Sigmoid colon (tissue), 7 donors: ENCODE measurements around the gene CLEC16A. TPM values are rescaled to one million over a fixed set of nuclear protein-coding genes. Genes with fewer than 3 reads are reported as not detected.

ENCODE experiments used
- DNase-seq: peaks from one replicate; pipeline ENCODE4 v3.0.0-alpha.2; 2019
- H3K27ac ChIP-seq, 4 donors: fragments of 200-600 bp; sonication (generic); one replicate each; pipeline ENCODE4 v1.5.1; 2016 to 2019; ENCODE audit warnings: mild to moderate bottlenecking in 1 of 4
- H3K27me3 ChIP-seq, 3 donors: fragments of 200-600 bp; sonication (generic); one replicate each; pipeline ENCODE4 v1.5.1; 2019; ENCODE audit warnings: mild to moderate bottlenecking in 1 of 3
- H3K36me3 ChIP-seq, 4 donors: fragments of 200-600 bp; sonication (generic); one replicate each; pipeline ENCODE4 v1.5.1; 2016 to 2019
- H3K4me1 ChIP-seq, 4 donors: fragments of 200-600 bp; sonication (generic); one replicate each; pipeline ENCODE4 v1.5.1; 2017 to 2019
- H3K4me3 ChIP-seq, 4 donors: fragments of 200-600 bp; sonication (generic); one replicate each; pipeline ENCODE4 v1.5.1; 2017 to 2019; ENCODE audit warnings: mild to moderate bottlenecking in 2 of 4, moderate library complexity in 1 of 4
- H3K9me3 ChIP-seq, 4 donors: fragments of 200-600 bp in 3 of 4; sonication (generic) in 3 of 4; one replicate each; pipeline versions ENCODE4 v1.5.1 to v1.6.1; 2013 to 2019
- CTCF ChIP-seq, 4 experiments: fragments of 450-650 bp in 3 of 4; fragments of 200-600 bp in 1 of 4; IDR thresholded peaks; one replicate each; pipeline ENCODE4 v1.5.1; 2016 to 2019; ENCODE audit warnings: antibody characterized with exemption in 4 of 4, mild to moderate bottlenecking in 3 of 4, moderate library complexity in 2 of 4
- EP300 ChIP-seq, 4 donors: sonication (generic); formaldehyde crosslinking; IDR thresholded peaks; one replicate each; pipeline ENCODE4 v1.6.1; 2017; ENCODE audit warnings: antibody characterized with exemption in 4 of 4
- POLR2A ChIP-seq, 2 donors: fragments of 450-650 bp; IDR thresholded peaks; one replicate each; pipeline ENCODE4 v1.6.1; 2016; ENCODE audit warnings: antibody characterized with exemption in 2 of 2, mild to moderate bottlenecking in 2 of 2, moderate library complexity in 2 of 2
- POLR2AphosphoS5 ChIP-seq, 4 donors: sonication (generic); formaldehyde crosslinking; IDR thresholded peaks; one replicate each; pipeline ENCODE4 v1.6.1; 2017; ENCODE audit warnings: antibody characterized with exemption in 4 of 4
- WGBS, 2 donors: extraction: QIAGEN DNeasy Blood & Tissue Kit; methylation state at CpG; one replicate each; pipeline ENCODE4 v1.1.7; 2013; 5-methylcytosine and 5-hydroxymethylcytosine counted together
- intact Hi-C: fragments of 100-400 bp; cut with DNase I; formaldehyde crosslinking; loops from one replicate; pipeline ENCODE4 v1.15.1; 2023
- polyA plus RNA-seq, 3 donors: library from polyadenylated mRNA; stranded (reverse); fragments of 200-250 nt; gene quantifications; one replicate each; pipeline ENCODE4 v1.2.3, GENCODE V29; 2013
- total RNA-seq, 4 donors: library from RNA; depleted of rRNA; stranded (reverse); fragments of >200 nt; gene quantifications; one replicate each; pipeline ENCODE4 v1.1.0, GENCODE V29; 2016
- donor health status: healthy with polysubstance abuse.
- donor health status: Bipolar disorder and iron deficiency.
- donor health status: healthy.

CLEC16A gene
- total and polyA plus RNA-seq, 7 donors, result 9.6 to 35.2 (median 24.6) TPM

- Histone ChIP-seq H3K4me1 (peaks cover 0 to 53% (median 38%) of the 10 kb centered on the region in 4 donors), H3K27ac (no peak overlapping the region), H3K27me3 (no peaks in the 10 kb centered on the region), H3K4me3 (no peak overlapping the region), H3K9me3 (no peaks in the 10 kb centered on the region), H3K36me3 (no peaks in the 10 kb centered on the region)
- no peak for TF ChIP-seq POLR2AphosphoS5 (IDR thresholded peaks at IDR 0.05)
- TF ChIP-seq CTCF (IDR thresholded peaks at IDR 0.05), result no peak
- no peak for TF ChIP-seq EP300 (IDR thresholded peaks at IDR 0.05)
- TF ChIP-seq POLR2A (IDR thresholded peaks at IDR 0.05), result no peak
- DNase-seq, result no peak
- WGBS, 2 donors, result 93 to 96% methylated on average over 11 of the region's 11 CpGs
- intact Hi-C loops, result loop anchor here (10.0 kb wide), 1 partner anchor 119 kb away; the partner anchor contains the start of gene SOCS1
These were observed 191.2 kb downstream of the CLEC16A start for GRCh38 chr16:11135464-11135973.

- intact Hi-C loops, result loop anchor here (10.0 kb wide), 1 partner anchor 118 kb away; the partner anchor contains the start of gene SOCS1
- H3K36me3 ChIP-seq, result no peaks in the 10 kb centered on the region
- no peak overlapping the region for H3K4me3 ChIP-seq
- peaks cover 0 to 42% (median 28%) of the 10 kb centered on the region in 4 donors for H3K4me1 ChIP-seq
- no peaks in the 10 kb centered on the region for H3K9me3 ChIP-seq
- TF ChIP-seq POLR2AphosphoS5 (IDR thresholded peaks at IDR 0.05) (no peak), POLR2A (IDR thresholded peaks at IDR 0.05) (no peak), EP300 (IDR thresholded peaks at IDR 0.05) (no peak), CTCF (IDR thresholded peaks at IDR 0.05) (no peak)
- no peak for DNase-seq
- H3K27me3 ChIP-seq, result no peaks in the 10 kb centered on the region
- H3K27ac ChIP-seq, result no peak overlapping the region
- 86 to 93% methylated on average over 7 of the region's 7 CpGs for WGBS, 2 donors
These were observed 192.2 kb downstream of the CLEC16A start for GRCh38 chr16:11136600-11136999.

- 93 to 94% methylated on average over 14 of the region's 14 CpGs for WGBS, 2 donors
- H3K27me3 ChIP-seq, result no peaks in the 10 kb centered on the region
- intact Hi-C loops, result loop anchor here (10.0 kb wide), 1 partner anchor 117 kb away; the partner anchor contains the start of gene SOCS1
These were observed 193.8 kb downstream of the CLEC16A start for GRCh38 chr16:11138022-11138768.

GRCh38 chr16:11138769-11139325, 194.5 kb downstream of the CLEC16A start:
- intact Hi-C loops, result loop anchor here (10.0 kb wide), 1 partner anchor 116 kb away; the partner anchor contains the start of gene SOCS1
- Histone ChIP-seq H3K36me3 (no peaks in the 10 kb centered on the region), H3K27me3 (no peaks in the 10 kb centered on the region), H3K27ac (no peak overlapping the region), H3K4me1 (peaks cover 0 to 20% (median 5%) of the 10 kb centered on the region in 4 donors), H3K9me3 (no peaks in the 10 kb centered on the region), H3K4me3 (no peak overlapping the region)
- 95 to 96% methylated on average over 8 of the region's 8 CpGs for WGBS, 2 donors
- TF ChIP-seq CTCF (IDR thresholded peaks at IDR 0.05) (no peak), POLR2A (IDR thresholded peaks at IDR 0.05) (no peak), EP300 (IDR thresholded peaks at IDR 0.05) (no peak), POLR2AphosphoS5 (IDR thresholded peaks at IDR 0.05) (no peak)
- DNase-seq, result no peak

More at GRCh38 chr16:11138022-11138768, 193.8 kb downstream of the CLEC16A start:
- Histone ChIP-seq H3K4me3 (no peak overlapping the region), H3K4me1 (peaks cover 0 to 26% (median 12%) of the 10 kb centered on the region in 4 donors), H3K9me3 (no peaks in the 10 kb centered on the region), H3K36me3 (no peaks in the 10 kb centered on the region), H3K27ac (no peak overlapping the region)
- TF ChIP-seq POLR2A (IDR thresholded peaks at IDR 0.05) (no peak), CTCF (IDR thresholded peaks at IDR 0.05) (no peak), POLR2AphosphoS5 (IDR thresholded peaks at IDR 0.05) (no peak), EP300 (IDR thresholded peaks at IDR 0.05) (no peak)
- DNase-seq, result no peak
